ENCODE data around the gene SS18.

Gene SS18

GRCh38 chr18:25992566-25992965 lies 97.8 kb downstream of the SS18 start:
- no peak for DNase-seq

- DNase-seq, result no peak
Measured at GRCh38 chr18:25990473-25990872, 99.9 kb downstream of the SS18 start.

DNA sequence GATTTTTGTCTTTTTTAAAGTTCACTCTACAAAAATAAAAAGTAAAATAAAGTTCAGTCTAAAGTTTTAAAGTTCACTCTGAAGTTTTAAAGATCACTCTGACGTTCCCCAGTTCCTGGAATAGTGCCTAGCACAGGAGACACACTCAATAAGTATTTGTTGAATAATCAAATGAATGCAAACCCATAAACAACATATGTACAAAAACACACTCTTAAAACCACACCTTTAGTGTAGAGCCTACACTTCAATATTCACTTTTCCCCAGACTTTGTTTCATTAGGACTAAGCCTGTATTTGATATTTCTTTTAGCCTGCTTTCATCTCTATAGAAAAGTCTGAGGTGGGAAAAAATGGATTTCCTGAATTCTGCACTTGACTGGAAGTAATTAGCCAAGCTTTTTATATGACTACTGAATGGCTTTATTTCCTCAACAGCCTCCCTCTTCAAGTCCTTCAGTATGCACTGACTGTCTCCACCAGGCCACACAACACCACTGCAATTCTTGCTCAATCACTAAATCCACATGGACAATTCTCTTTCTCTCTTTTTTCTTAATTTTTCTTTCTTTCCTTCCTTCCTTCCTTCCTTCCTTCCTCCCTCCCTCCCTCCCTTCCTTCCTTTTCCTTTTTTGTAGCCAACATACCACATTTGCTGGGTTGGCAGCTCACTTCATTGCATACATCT lies 104.6 kb downstream of the SS18 start:
- DNase-seq, result no peak

DNA sequence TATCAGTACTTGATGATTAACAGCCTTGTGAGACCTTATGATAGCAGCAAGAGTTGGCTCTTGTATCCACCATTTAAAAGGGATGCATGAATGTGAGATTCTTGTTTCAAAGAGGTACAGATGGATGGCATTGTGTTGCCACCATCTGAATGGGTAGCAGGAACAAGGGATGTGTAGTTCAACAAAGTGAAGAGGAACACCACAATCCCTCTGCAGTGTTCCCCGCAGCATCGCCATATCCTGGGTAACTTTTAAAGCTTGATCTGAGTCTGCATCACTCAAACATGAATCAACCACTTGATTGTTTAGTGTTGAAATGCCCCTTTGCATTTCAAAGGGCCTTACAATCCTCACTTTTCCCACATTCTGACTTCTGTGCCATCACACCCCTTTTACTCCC lies 106.7 kb downstream of the SS18 start:
- DNase-seq, result no peak

DNA sequence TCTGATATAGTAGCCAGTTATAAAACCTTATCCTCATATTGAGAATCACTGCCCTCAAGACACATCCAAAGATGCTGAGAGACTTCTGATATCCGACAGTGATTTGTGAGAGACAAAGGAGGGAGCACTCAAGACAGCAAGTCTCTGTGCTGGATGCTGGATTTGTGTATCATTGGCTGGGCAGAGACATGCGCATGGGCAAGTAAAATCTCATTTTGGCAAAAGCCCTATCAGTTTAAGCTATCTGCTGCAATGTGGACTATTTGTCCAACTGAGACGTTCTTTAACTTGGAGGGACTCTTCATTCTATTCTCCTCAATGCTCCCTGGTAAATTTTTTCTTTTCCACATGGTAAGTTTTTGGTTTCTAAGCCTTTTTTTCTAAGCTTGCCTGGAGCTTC lies 107.5 kb downstream of the SS18 start:
- DNase-seq, result no peak

- DNase-seq, result no peak
Measured at GRCh38 chr18:25982153-25982552, 108.3 kb downstream of the SS18 start.

DNA sequence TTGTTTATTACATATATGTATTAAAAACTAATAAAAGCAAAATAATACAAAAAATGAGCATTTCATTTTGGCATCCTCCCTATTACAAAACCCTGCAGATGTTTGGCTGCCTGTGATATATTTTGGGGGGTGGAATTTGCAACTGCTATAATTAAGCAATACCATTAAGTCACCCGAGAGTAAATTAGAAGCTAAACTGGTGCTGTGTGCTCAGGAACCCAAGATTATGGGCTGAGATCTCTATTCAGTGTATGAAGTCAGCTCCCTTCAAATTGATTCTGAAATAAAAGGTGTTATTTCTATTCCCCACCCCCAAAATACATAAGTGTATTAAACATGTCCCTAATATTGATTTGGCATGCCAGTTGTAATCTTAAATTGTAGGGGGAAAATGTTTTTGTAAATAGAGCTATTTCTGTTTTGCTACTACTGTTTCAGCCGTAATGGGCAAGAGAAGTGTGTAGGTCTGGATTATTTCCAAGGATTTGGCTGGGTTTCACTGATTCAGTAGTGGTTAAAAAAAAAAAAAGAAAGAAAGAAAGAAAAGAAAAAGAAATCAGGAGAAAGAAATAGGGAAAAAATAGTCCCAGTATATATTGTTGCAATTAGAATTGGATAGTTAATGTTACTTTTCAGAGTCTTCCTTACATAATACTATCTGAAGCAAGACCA lies 110.9 kb downstream of the SS18 start:
- DNase-seq, result no peak

DNA sequence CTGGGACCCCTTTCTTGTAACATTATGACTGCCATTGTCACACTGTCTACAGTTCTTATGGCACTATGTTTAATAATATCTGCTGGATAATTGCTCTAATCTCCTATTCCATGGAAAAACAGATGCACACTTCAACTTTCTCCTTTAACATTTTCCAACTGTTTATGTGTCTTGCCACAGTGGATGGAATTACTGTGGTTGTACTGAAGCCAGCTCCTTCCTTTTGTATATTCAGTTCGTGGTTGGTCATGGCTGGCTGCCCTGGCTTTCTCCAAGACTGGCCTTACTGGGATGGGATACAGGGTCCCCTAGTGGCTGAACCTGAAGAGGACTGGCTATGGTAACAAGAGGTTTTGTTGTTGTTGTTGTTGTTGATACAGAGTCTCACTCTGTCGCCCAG lies 113.9 kb downstream of the SS18 start:
- no peak for DNase-seq

DNA sequence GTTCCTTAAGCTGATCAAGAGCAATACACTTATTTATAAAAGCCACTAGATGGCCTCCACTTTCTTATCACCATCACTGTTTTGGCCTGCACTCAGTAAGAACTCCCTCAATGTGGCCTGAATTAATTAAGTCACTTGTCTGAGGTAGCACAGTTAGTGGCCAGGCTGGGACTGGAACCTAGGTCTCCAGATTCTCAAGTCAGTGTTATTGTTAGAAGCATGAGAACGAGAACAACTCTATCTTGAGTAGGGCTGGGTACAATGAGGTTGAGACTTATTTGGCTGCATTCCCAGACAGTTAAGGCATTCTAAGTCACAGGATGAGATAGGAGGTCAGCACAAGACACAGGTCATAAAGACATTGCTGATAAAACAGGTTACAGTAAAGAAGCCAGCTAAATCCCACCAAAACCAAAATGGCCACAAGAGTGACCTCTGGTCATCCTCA lies 115.8 kb downstream of the SS18 start:
- DNase-seq, result no peak
